ENCODE measurements around the gene TMEM163. TPM values are rescaled to one million over a fixed set of nuclear protein-coding genes. Genes with fewer than 3 reads are reported as not detected.
A peak's percentile ranks its signal among the peaks of the same experiment; 100 is the strongest.

The TMEM163 gene
- total and polyA plus RNA-seq, 4 donors, result 13.7 to 77.7 (median 53.6) TPM

- Histone ChIP-seq H3K27me3 (ENCODE audit: control insufficient read depth, insufficient read depth, low read length) (no peaks in the 10 kb centered on the region), H3K4me1 (ENCODE audit: control insufficient read depth, insufficient read depth, low read length) (peaks cover 5% of the 10 kb centered on the region), H3K36me3 (ENCODE audit: control insufficient read depth, insufficient read depth, low read length) (no peaks in the 10 kb centered on the region), H3K9me3 (ENCODE audit: control insufficient read depth, insufficient read depth, low read length) (no peaks in the 10 kb centered on the region), H3K27ac (ENCODE audit: low read depth, low read length) (no peak overlapping the region), H3K4me3 (ENCODE audit: low read depth, low read length) (no peak overlapping the region)
- no peak for DNase-seq (ENCODE audit: low read depth in 4 of 6, low spot score in 6 of 6)
- 82% methylated on average over 4 of the region's 6 CpGs for WGBS (ENCODE audit: insufficient coverage)
These were observed 135.3 kb downstream of the TMEM163 start for GRCh38 chr2:134583462-134583861.

- 100% methylated on average over 1 of the region's 2 CpGs for WGBS (ENCODE audit: insufficient coverage)
- DNase-seq (ENCODE audit: low read depth in 4 of 6, low spot score in 6 of 6), result no peak
- Histone ChIP-seq H3K9me3 (ENCODE audit: control insufficient read depth, insufficient read depth, low read length) (no peaks in the 10 kb centered on the region), H3K36me3 (ENCODE audit: control insufficient read depth, insufficient read depth, low read length) (no peaks in the 10 kb centered on the region), H3K4me3 (ENCODE audit: low read depth, low read length) (no peak overlapping the region), H3K4me1 (ENCODE audit: control insufficient read depth, insufficient read depth, low read length) (peaks cover 5% of the 10 kb centered on the region), H3K27ac (ENCODE audit: low read depth, low read length) (no peak overlapping the region), H3K27me3 (ENCODE audit: control insufficient read depth, insufficient read depth, low read length) (no peaks in the 10 kb centered on the region)
These were observed 136.3 kb downstream of the TMEM163 start for GRCh38 chr2:134582547-134582899.

DNA sequence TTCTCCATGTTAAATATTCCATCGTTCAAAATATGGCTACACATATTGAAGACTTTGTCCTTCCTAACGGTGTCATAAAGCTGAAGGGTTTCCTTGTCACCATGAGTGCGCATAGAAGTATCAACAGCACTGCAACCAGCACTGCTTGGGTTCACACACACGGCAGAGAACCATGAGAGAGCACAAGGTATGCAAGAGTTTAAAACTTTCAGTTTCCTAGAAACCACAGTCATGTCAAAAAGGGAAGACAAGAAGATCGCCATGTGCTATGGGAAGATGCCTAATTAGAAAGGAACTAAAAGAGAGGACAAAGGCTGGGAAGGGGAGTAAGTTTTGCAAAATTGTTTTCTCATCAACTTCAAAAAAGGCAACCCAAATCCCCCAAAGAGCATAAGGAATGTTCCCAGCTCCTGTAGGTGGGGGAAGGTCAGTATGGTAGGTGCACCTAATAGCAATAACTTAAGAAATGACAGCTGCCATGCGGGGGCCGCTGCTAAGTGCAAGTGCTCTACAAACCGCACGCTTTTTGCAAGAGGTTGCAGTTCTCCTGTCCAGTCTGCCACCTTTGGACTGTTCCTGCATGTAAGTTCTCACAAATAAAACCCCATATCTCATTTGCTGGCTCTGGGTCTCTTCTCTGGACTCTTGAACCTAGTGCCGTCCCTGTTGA is 136.8 kb downstream of the TMEM163 start:
- DNase-seq (ENCODE audit: low read depth in 4 of 6, low spot score in 6 of 6), result no peak
- Histone ChIP-seq H3K27me3 (ENCODE audit: control insufficient read depth, insufficient read depth, low read length) (no peaks in the 10 kb centered on the region), H3K36me3 (ENCODE audit: control insufficient read depth, insufficient read depth, low read length) (no peaks in the 10 kb centered on the region), H3K27ac (ENCODE audit: low read depth, low read length) (no peak overlapping the region), H3K4me1 (ENCODE audit: control insufficient read depth, insufficient read depth, low read length) (peaks cover 9% of the 10 kb centered on the region), H3K9me3 (ENCODE audit: control insufficient read depth, insufficient read depth, low read length) (no peaks in the 10 kb centered on the region), H3K4me3 (ENCODE audit: low read depth, low read length) (no peak overlapping the region)
- WGBS (ENCODE audit: insufficient coverage), result 97% methylated on average over 6 of the region's 10 CpGs

- Histone ChIP-seq H3K36me3 (ENCODE audit: control insufficient read depth, insufficient read depth, low read length) (no peaks in the 10 kb centered on the region), H3K4me1 (ENCODE audit: control insufficient read depth, insufficient read depth, low read length) (peaks cover 23% of the 10 kb centered on the region), H3K27me3 (ENCODE audit: control insufficient read depth, insufficient read depth, low read length) (no peaks in the 10 kb centered on the region), H3K4me3 (ENCODE audit: low read depth, low read length) (no peak overlapping the region), H3K9me3 (ENCODE audit: control insufficient read depth, insufficient read depth, low read length) (no peaks in the 10 kb centered on the region), H3K27ac (ENCODE audit: low read depth, low read length) (no peak overlapping the region)
- 83% methylated on average over 3 of the region's 7 CpGs for WGBS (ENCODE audit: insufficient coverage)
- DNase-seq (ENCODE audit: low read depth in 4 of 6, low spot score in 6 of 6), result peak in 2 of 6 donors; percentile 49 to 91
These were observed 140.5 kb downstream of the TMEM163 start for GRCh38 chr2:134578316-134578715.

- H3K4me1 ChIP-seq (ENCODE audit: control insufficient read depth, insufficient read depth, low read length), result peaks cover 31% of the 10 kb centered on the region
- H3K36me3 ChIP-seq (ENCODE audit: control insufficient read depth, insufficient read depth, low read length), result no peaks in the 10 kb centered on the region
These were observed 142.3 kb downstream of the TMEM163 start for GRCh38 chr2:134576478-134576877.

DNA sequence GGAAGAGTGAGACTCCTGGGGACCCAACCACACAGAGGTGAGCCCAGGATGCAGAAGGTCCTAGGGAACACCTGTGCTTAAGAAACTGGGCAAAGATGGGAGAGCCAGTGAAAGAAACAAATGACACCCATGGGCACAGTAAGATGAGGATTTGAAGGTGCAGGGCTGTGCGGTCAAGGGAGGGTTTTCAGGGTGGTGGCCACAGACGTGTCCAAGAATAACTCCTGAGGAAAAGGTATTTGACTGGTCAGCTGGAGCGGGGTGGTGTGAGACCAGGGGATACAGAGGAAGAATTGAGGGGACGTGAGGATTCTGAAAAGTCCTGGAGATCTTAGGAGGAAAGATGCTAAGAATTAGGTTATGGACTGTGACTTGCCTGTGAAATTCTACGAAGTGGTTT is 142.9 kb downstream of the TMEM163 start:
- WGBS (ENCODE audit: insufficient coverage), result 87% methylated on average over 4 of the region's 5 CpGs
- Histone ChIP-seq H3K4me3 (ENCODE audit: low read depth, low read length) (no peak overlapping the region), H3K9me3 (ENCODE audit: control insufficient read depth, insufficient read depth, low read length) (no peaks in the 10 kb centered on the region), H3K4me1 (ENCODE audit: control insufficient read depth, insufficient read depth, low read length) (peaks cover 31% of the 10 kb centered on the region), H3K27ac (ENCODE audit: low read depth, low read length) (no peak overlapping the region), H3K36me3 (ENCODE audit: control insufficient read depth, insufficient read depth, low read length) (no peaks in the 10 kb centered on the region), H3K27me3 (ENCODE audit: control insufficient read depth, insufficient read depth, low read length) (no peaks in the 10 kb centered on the region)
- no peak for DNase-seq (ENCODE audit: low read depth in 4 of 6, low spot score in 6 of 6)

More at GRCh38 chr2:134576478-134576877, 142.3 kb downstream of the TMEM163 start:
- H3K27me3 ChIP-seq (ENCODE audit: control insufficient read depth, insufficient read depth, low read length), result no peaks in the 10 kb centered on the region
- H3K4me3 ChIP-seq (ENCODE audit: low read depth, low read length), result no peak overlapping the region
- DNase-seq (ENCODE audit: low read depth in 4 of 6, low spot score in 6 of 6), result no peak
- no peaks in the 10 kb centered on the region for H3K9me3 ChIP-seq (ENCODE audit: control insufficient read depth, insufficient read depth, low read length)
- H3K27ac ChIP-seq (ENCODE audit: low read depth, low read length), result no peak overlapping the region

GRCh38 chr2:134574611-134575330 is 144.0 kb downstream of the TMEM163 start:
- Histone ChIP-seq H3K36me3 (ENCODE audit: control insufficient read depth, insufficient read depth, low read length) (no peaks in the 10 kb centered on the region), H3K27ac (ENCODE audit: low read depth, low read length) (no peak overlapping the region), H3K4me1 (ENCODE audit: control insufficient read depth, insufficient read depth, low read length) (peaks cover 26% of the 10 kb centered on the region), H3K27me3 (ENCODE audit: control insufficient read depth, insufficient read depth, low read length) (peaks cover 2% of the 10 kb centered on the region), H3K9me3 (ENCODE audit: control insufficient read depth, insufficient read depth, low read length) (no peaks in the 10 kb centered on the region), H3K4me3 (ENCODE audit: low read depth, low read length) (no peak overlapping the region)
- 73% methylated on average over 8 of the region's 10 CpGs for WGBS (ENCODE audit: insufficient coverage)
- DNase-seq (ENCODE audit: low read depth in 4 of 6, low spot score in 6 of 6), result peak in 1 of 6 donors; percentile 86

DNA sequence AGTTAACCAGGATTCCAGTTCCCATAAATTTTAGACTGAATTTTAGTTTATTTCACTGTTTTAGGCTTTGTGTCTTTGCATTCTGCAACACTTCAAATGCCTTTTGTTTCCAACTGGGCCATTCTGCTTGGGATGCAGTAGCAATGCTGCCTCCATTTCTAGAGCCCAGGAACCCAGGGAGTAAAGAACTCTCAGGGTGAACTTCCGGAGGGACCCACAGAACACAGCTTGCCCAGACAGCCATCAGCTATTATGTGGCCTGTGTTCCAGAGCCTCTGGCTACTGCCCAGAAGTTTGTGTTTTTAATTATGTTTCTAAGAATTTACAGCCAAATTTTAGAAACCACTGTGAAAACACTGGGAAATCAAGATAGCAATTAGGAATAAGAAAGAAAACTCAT is 145.1 kb downstream of the TMEM163 start:
- peak in 1 of 6 donors; percentile 31 for DNase-seq (ENCODE audit: low read depth in 4 of 6, low spot score in 6 of 6)
- Histone ChIP-seq H3K4me1 (ENCODE audit: control insufficient read depth, insufficient read depth, low read length) (peaks cover 26% of the 10 kb centered on the region), H3K9me3 (ENCODE audit: control insufficient read depth, insufficient read depth, low read length) (no peaks in the 10 kb centered on the region), H3K4me3 (ENCODE audit: low read depth, low read length) (no peak overlapping the region), H3K27ac (ENCODE audit: low read depth, low read length) (no peak overlapping the region), H3K27me3 (ENCODE audit: control insufficient read depth, insufficient read depth, low read length) (peaks cover 2% of the 10 kb centered on the region), H3K36me3 (ENCODE audit: control insufficient read depth, insufficient read depth, low read length) (no peaks in the 10 kb centered on the region)
- 67% methylated on average over 1 of the region's 1 CpG for WGBS (ENCODE audit: insufficient coverage)

GRCh38 chr2:134573085-134573370 is 145.8 kb downstream of the TMEM163 start:
- DNase-seq (ENCODE audit: low read depth in 4 of 6, low spot score in 6 of 6), result peak in 2 of 6 donors; percentile 49 to 64
- Histone ChIP-seq H3K4me3 (ENCODE audit: low read depth, low read length) (no peak overlapping the region), H3K27ac (ENCODE audit: low read depth, low read length) (no peak overlapping the region), H3K4me1 (ENCODE audit: control insufficient read depth, insufficient read depth, low read length) (peaks cover 26% of the 10 kb centered on the region), H3K27me3 (ENCODE audit: control insufficient read depth, insufficient read depth, low read length) (peaks cover 2% of the 10 kb centered on the region), H3K36me3 (ENCODE audit: control insufficient read depth, insufficient read depth, low read length) (no peaks in the 10 kb centered on the region), H3K9me3 (ENCODE audit: control insufficient read depth, insufficient read depth, low read length) (no peaks in the 10 kb centered on the region)
